OCI-LY7 (cell line): ENCODE data around the gene LCE4A. TPM values are rescaled to one million over a fixed set of nuclear protein-coding genes. Genes with fewer than 3 reads are reported as not detected.

Source experiments
- BruUV-seq: library from RNA; stranded (reverse); fragments of 400-500 nt; replicated peaks from 2 replicates; lab custom pipeline; 2021; lab: Mats Ljungman, UMichigan
- CTCF ChIA-PET: fragments of 300-600 bp; sonication (Branson Sonifier 250); formaldehyde crosslinking; loops from one replicate; lab custom pipeline; 2022; ENCODE audit warnings: antibody characterized with exemption; ENCODE audit not compliant: unreplicated experiment; lab: Charles Lee
- POLR2A ChIA-PET: fragments of 300-600 bp; sonication (Branson Sonifier 250); formaldehyde crosslinking; loops from one replicate; lab custom pipeline; 2022; ENCODE audit warnings: antibody characterized with exemption; lab: Charles Lee
- DNase-seq: peaks from one replicate; pipeline ENCODE4 v3.0.0-alpha.2; 2015; ENCODE audit warnings: low spot score
- H2AFZ ChIP-seq: fragments of 200-600 bp; sonication (generic), shearing (Covaris generic); 2 replicates; pipeline ENCODE4 v1.6.1; 2014; ENCODE audit warnings: mild to moderate bottlenecking, antibody characterized with exemption, low read length, moderate library complexity
- H3K27ac ChIP-seq: fragments of 200-600 bp; sonication (generic); 2 replicates; pipeline ENCODE4 v1.5.1; 2014; ENCODE audit warnings: mixed run types, low read depth, mild to moderate bottlenecking, moderate library complexity, low read length, inconsistent platforms; ENCODE audit not compliant: poor library complexity, severe bottlenecking
- H3K36me3 ChIP-seq: fragments of 200-600 bp; sonication (generic); 2 replicates; pipeline ENCODE4 v1.6.1; 2014; ENCODE audit warnings: mild to moderate bottlenecking, antibody characterized with exemption, low read length, moderate library complexity, mixed read lengths; ENCODE audit not compliant: insufficient read depth
- H3K4me1 ChIP-seq: fragments of 200-600 bp; sonication (generic); 2 replicates; pipeline ENCODE4 v1.5.1; 2014; ENCODE audit warnings: mild to moderate bottlenecking, low read length; ENCODE audit not compliant: insufficient read depth, poor library complexity, severe bottlenecking
- H3K4me2 ChIP-seq: fragments of 200-600 bp; sonication (generic); 2 replicates; pipeline ENCODE4 v1.6.1; 2014; ENCODE audit warnings: mild to moderate bottlenecking, low read length
- H3K4me3 ChIP-seq: fragments of 200-600 bp; sonication (generic); 2 replicates; pipeline ENCODE4 v1.5.1; 2014; ENCODE audit warnings: mild to moderate bottlenecking, low read depth, low read length; ENCODE audit not compliant: poor library complexity, severe bottlenecking
- H3K79me2 ChIP-seq: fragments of 200-600 bp; sonication (generic); 2 replicates; pipeline ENCODE4 v1.6.1; 2016; ENCODE audit warnings: low read depth, mild to moderate bottlenecking, low read length, moderate library complexity, mixed read lengths; ENCODE audit not compliant: insufficient read depth
- H3K9me2 ChIP-seq: fragments of 200-600 bp; sonication (generic); 2 replicates; pipeline ENCODE4 v1.6.1; 2016; ENCODE audit warnings: mild to moderate bottlenecking, low read length, mixed read lengths; ENCODE audit not compliant: insufficient read depth
- H3K9me3 ChIP-seq: fragments of 200-600 bp; sonication (generic); 2 replicates; pipeline ENCODE4 v1.6.1; 2014; ENCODE audit warnings: mild to moderate bottlenecking, mixed run types, low read length, mixed read lengths
- H4K20me1 ChIP-seq: fragments of 200-600 bp; sonication (generic); 2 replicates; pipeline ENCODE4 v1.6.1; 2014; ENCODE audit warnings: mild to moderate bottlenecking, antibody characterized with exemption, low read length, moderate library complexity, mixed read lengths; ENCODE audit not compliant: insufficient read depth
- CTCF ChIP-seq: fragments of 200-600 bp; sonication (generic); conservative IDR thresholded peaks from 2 replicates; pipeline ENCODE4 v1.5.1; 2014; ENCODE audit warnings: mild to moderate bottlenecking, antibody characterized with exemption, low read length, moderate library complexity, mixed read lengths
- EZH2phosphoT487 ChIP-seq: fragments of 200-600 bp; sonication (generic); IDR thresholded peaks from 2 replicates; pipeline ENCODE4 v1.6.1; 2018; ENCODE audit warnings: low read depth, borderline replicate concordance, mild to moderate bottlenecking, mixed run types, antibody characterized with exemption, low read length, moderate library complexity, mixed read lengths
- intact Hi-C: fragments of 100-400 bp; cut with micrococcal nuclease; formaldehyde crosslinking; loops from one replicate; pipeline ENCODE4 v1.10.0; 2022; ENCODE audit not compliant: unreplicated experiment
- total RNA-seq, 2 experiments: library from RNA; depleted of rRNA in 1 of 2; stranded (reverse); fragments of >200 nt in 1 of 2; shearing (Covaris generic) in 1 of 2; gene quantifications; 2 replicates each; pipeline ENCODE4 v1.2.3, GENCODE V29; 2014 to 2022

Gene LCE4A
- total RNA-seq, 2 experiments from 2014 or later: not detected

DNA sequence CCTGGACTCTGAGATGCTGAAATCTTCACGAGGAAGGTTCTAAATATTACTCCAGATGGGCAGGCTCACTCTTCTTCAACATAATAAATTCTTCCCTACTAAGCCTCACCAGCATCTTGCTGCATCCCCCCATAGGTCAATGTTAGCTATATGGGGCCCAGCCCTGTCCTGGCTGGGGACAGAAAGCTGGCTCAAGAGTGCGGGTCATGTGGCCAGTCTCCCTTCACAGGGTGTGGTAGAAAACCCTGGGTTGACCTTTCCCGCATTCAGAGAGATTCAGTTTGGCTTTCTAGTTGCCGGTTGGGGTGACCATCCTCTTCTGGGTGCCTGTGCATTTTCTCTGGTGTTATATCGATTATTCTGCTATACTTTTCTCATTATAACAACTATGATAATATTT lies 30.0 kb downstream of the LCE4A start:
- CTCF ChIA-PET: no interaction called here
- BruUV-seq: no TSS peak
- intact Hi-C loops: no loop called here
- TF ChIP-seq CTCF (no peak), EZH2phosphoT487 (no peak)
- Histone ChIP-seq H3K4me3 (no peak overlapping the region), H3K27ac (no peak overlapping the region), H2AFZ (no peak overlapping the region), H3K4me2 (no peak overlapping the region), H3K79me2 (no peaks in the 10 kb centered on the region), H3K4me1 (no peaks in the 10 kb centered on the region), H3K36me3 (no peaks in the 10 kb centered on the region), H3K9me2 (no peaks in the 10 kb centered on the region), H4K20me1 (no peaks in the 10 kb centered on the region), H3K9me3 (no peaks in the 10 kb centered on the region)
- POLR2A ChIA-PET: no interaction called here
- DNase-seq: no peak

DNA sequence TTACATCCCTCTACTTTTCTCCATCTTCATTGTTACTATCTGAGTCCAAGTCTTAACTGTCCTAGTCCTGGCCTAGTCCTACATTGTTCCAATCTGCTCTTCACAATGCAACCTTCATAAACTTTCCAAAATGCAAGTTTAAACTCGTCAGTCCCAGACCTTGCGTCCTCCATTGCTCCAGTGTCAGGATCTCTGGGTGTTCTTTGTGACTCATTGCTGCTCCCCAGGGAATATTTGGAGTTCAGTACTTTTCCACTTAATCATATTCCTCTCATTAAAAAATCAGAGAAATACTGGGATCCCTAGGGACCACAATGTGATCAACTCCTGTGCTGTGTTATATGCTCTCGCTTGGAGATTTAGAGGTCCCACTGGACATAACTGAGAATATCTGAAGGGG lies 31.9 kb downstream of the LCE4A start:
- no TSS peak for BruUV-seq
- Histone ChIP-seq H3K9me3 (no peaks in the 10 kb centered on the region), H3K4me2 (no peak overlapping the region), H3K4me1 (no peaks in the 10 kb centered on the region), H3K27ac (no peak overlapping the region), H4K20me1 (no peaks in the 10 kb centered on the region), H3K4me3 (no peak overlapping the region), H3K9me2 (no peaks in the 10 kb centered on the region), H2AFZ (no peak overlapping the region), H3K36me3 (no peaks in the 10 kb centered on the region), H3K79me2 (no peaks in the 10 kb centered on the region)
- ChIA-PET POLR2A (no interaction called here), CTCF (no interaction called here)
- no peak for TF ChIP-seq CTCF
- TF ChIP-seq EZH2phosphoT487: no peak
- no peak for DNase-seq
- intact Hi-C loops: no loop called here

DNA sequence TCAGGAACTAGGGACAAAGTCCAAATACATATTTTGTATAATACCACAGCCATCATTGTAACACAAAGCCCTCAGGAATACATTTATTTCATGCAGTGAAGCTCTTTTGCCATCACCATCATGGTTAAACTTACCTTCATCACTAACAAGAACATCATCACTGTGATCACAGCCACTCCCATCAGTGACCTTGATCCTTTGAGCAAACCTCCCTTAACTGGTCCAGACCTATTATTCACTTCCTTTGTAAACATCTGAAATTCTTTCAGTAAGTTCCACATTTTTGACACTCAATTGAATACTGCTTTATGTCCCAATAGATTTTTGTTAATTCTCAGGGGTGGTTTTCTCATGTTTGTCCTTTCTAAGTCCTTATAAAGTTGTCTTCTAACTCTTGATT lies 33.7 kb downstream of the LCE4A start:
- no peak overlapping the region for H3K4me3 ChIP-seq
- H3K9me3 ChIP-seq: no peaks in the 10 kb centered on the region
- POLR2A ChIA-PET: no interaction called here
- no peaks in the 10 kb centered on the region for H3K9me2 ChIP-seq
- TF ChIP-seq EZH2phosphoT487 (no peak), CTCF (no peak)
- intact Hi-C loops: no loop called here
- CTCF ChIA-PET: no interaction called here
- H2AFZ ChIP-seq: no peak overlapping the region
- H4K20me1 ChIP-seq: no peaks in the 10 kb centered on the region
- no peak overlapping the region for H3K27ac ChIP-seq
- H3K4me1 ChIP-seq: no peaks in the 10 kb centered on the region
- no peaks in the 10 kb centered on the region for H3K79me2 ChIP-seq
- DNase-seq: no peak
- BruUV-seq: no TSS peak
- H3K4me2 ChIP-seq: no peak overlapping the region
- no peaks in the 10 kb centered on the region for H3K36me3 ChIP-seq
